Renal cortex interstitium (tissue), 11 donors: Measurements from ENCODE around the gene ACOXL. TPM values are rescaled to one million over a fixed set of nuclear protein-coding genes. Genes with fewer than 3 reads are reported as not detected.
"Not testable (repeated sequence)": the region's sequence is repeated elsewhere in the genome, so short reads cannot be mapped to it uniquely, and the experiment has no call there.

Experiments used
- DNase-seq, 11 donors: peaks; one replicate each; pipeline ENCODE4 v3.0.0-alpha.2; 2013; ENCODE audit warnings: low read depth in 9 of 11, low spot score in 4 of 11; ENCODE audit errors: extremely low read depth in 1 of 11
- polyA plus RNA-seq, 3 donors: library from polyadenylated mRNA; unstranded; fragments of 120-200 nt; gene quantifications; one replicate each; pipeline ENCODE4 v1.2.1, GENCODE V29; 2013; ENCODE audit not compliant: insufficient read length in 3 of 3

Gene ACOXL
- polyA plus RNA-seq, 3 donors = 0.69 to 0.83 (median 0.73) TPM

DNA sequence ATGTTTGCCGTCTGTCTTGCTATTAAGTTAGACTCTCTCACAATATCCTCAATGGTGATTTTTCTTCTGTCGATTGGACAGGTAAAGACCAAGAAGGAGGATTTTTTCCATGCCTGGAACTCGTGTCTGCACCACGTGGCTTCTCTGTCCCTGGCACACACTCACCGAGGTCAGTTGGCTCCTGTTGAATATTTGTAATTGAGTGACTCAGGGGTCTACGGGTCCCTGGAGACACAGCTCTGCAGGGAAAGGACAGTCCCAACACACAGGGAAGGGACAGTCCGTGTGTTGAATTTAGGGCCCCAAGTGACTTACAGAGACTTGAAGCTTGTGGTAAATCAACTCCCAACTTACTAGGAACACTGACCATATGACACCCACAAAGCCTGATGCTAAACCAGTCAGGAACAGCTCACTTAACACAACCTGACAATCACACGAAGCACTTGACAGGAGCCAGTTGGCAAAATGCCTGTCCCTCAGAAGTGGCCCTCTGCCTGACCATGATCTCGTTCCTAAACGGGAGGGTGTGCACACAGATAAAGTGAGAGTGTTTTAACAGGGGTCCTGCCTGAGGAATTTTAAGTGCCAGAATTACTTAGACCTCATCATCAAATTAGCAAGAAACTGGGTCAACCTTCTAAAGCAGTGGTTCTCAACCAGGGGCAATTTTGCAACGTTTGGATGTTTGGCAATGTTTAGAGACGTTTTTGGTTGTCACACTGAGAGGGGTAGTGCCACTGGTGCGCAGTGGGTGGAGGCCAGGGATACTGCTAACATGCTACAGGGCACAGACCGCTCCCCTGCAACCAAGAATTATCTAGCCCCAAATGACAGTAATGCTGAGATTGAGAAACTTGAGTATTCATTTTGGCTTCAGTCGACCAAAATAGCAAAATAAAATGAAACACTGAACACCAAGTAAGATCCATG, 299.4 kb downstream of the ACOXL start:
- DNase-seq = no peak

DNA sequence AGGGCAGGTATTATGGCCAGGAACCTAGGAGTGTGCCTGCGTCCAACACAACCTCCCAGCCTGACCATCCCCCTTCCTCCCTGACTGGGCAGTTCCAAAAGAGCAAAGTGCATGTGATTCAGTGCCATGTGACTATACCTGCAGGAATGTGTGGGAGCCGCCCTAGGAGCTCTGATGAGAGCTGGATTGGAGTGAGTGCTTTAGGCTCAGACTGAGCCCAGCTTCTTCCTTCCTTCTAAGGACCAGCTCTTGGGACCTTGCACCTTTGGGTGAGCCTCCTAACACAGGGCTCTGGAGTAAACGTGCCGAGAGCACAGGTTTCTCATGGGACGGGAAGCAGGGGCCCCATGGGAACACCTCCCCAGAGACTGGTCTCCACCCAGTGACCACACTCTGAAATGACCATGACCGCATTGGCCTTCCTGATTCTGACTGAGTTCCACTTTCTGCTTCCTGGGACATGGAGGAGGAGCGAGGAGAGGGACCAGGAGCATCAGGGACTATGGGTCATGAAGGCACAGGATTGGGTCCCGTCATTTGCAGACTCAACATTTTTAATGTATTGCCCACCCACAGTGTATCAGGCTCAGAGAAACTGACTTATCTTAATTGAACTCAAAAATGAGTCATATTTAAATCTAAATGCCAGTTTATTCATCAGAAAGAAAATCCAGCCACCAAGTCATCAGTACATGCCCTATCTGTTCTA, 300.5 kb downstream of the ACOXL start:
- peak in 3 of 11 donors; percentile 13 to 35 (median 18) for DNase-seq

GRCh38 chr2:111034146-111034545, 301.8 kb downstream of the ACOXL start:
- DNase-seq = no peak

DNA sequence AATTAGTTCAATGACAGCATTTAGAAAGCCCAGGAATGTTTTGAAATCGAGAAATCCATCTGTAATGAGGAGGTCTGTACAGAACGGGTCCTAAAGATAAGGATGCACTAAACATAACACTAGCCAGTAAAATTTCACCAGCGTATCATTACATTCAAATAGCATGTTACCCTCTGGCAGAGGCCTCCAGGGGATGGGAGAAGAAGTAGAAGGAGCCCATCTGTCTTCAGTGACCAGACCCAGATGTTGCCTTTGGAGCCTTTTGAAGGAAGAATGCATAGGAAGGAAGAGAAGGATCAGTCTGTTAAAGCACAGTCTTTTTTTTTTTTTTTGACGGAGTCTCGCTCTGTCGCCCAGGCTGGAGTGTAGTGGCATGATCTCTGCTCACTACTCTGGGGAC, 302.2 kb downstream of the ACOXL start:
- no peak for DNase-seq

- DNase-seq = no peak
These were observed 303.6 kb downstream of the ACOXL start for GRCh38 chr2:111035830-111036441.

- DNase-seq = no peak
These were observed 304.8 kb downstream of the ACOXL start for GRCh38 chr2:111037128-111037527.

DNA sequence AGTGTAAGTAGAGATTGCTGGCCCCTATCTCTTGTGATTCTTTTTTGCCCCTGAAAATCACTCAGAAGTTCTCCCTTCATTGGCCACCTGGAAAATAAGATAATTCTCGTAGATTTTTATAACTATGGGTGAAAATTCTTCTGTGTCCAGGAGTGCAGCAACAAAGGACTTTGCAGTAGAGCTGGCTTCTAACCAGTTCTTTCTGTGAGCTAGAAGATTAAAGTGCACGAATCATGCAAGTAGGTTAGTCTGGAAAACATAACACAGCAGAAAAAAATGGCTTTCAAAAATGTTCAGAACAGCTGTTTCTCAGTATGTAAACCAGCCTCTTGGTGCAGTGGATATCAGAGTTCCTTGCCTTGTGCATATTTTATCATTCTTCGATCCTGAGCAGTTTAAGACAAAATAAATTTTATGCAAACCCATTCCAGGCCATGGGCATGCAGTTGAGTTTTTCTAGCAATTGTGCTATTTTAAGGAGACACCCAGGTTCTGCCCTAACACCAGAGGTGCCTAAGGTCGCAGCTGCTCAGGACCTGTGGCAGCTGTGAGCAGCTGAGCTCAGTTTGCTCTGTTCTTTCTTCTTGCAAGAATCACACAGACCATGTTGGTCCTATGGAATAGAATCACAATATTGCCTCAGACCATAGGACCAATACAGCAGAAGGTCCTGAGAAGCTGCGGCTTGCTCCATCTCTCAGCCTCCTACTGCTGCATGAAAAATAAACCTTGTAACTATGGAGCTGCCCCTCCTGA, 307.4 kb downstream of the ACOXL start:
- DNase-seq = no peak

DNA sequence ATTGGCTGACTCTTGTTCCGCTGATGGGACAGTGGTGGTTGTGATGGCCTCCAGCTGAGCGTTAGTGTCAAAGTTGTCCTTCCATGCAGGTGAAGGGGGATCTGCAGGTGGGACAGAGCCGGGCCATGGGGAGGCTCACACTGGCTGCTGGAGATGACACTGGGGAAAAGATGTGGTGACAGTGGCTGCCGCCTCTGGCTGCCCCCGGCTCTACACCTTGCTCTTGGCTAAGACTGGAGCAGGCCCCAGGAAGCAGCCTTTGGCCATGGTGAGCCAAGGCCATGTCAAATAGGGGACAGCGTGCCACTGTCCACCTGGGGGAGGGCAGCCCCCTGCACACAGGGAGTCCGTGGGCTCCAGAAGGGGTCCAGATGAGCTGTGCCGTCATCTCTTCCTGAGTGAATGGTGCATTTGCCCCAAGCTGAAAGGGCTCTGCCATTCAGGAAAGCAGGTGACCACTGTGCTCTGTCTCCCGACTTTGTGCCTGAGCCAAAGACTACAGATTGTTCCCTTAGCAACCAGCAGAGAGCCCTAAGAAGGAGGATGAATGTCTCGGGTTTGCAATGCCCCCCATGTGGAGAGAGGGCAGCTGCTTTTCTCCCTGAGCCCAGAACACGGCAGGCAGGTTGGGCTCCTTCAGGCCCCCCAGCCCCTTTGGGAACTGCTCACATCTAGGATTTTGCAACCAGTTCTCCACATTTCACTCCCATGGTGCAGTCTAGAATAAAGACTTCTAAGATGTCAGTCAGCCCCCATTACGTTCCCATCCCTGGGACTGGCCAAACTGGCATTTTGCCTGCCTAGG, 309.2 kb downstream of the ACOXL start:
- DNase-seq = no peak

DNA sequence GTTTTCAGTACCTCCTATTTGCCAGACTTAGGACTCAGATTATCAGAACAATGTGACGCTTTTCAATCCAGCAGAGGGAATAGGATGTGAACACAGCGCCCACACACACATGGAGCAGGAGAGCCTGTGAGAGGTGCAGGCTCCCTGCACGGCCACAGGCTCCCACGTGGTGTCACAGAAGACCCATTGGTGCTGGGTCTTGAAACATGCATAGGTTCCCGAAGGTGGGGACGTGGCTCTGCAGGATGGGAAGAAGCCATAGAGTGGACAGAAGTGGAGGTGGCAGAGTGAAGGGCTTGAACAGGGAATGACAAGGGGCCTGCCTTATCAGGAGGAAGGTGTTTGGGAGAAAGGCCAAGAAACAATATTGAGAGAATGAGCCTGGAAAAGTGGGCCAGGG, 309.9 kb downstream of the ACOXL start:
- no peak for DNase-seq

DNA sequence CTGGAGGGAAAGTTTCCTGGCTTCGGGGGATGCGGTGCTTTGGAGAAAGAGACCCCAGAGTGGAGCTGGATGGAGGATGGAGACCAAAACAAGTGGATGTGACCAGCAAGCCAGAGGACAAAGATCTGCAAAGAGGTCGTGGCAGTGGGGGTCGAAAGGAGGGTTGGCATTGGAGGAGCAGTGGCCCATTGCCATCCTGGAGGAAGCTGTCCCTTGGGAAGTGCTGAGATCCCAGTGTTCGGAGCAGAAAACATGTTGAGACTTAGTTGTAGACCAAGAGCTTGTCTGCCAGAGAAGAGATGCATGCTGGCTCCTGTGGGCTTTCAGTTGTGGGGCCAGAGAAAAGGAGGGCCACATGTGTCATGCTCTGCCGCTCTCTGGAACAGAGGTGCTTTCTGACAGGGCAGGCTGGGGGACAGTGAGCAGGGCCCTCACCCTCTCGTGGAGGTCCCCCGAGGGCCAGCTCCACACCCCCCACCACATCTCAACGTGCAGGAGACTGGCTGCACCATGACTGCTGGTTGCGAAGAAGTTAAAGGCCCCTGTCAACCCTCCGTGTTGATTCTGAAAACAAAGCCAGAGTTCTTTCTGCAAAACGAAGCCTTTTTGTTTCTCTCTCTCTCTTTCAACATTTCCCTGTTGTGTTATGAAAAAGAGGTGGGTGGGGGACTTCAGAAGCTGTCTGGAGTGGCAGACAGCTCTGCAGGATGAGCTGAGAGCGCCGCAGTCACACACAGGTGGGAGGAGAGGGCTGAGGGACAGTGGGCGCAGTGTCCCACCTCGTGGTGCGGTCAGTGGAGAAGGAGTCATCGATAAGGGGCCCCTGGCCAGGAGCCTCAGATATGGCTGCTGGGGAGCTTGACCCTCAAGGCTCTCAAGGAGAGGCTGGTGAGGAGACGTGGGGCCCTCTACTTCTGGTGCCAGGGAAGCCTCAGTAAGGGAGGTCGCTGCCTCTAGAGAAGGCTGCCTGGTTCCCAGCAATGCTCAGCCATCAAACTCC, 310.7 kb downstream of the ACOXL start:
- no peak for DNase-seq

- no peak for DNase-seq
These were observed 311.7 kb downstream of the ACOXL start for GRCh38 chr2:111044066-111044465.

DNA sequence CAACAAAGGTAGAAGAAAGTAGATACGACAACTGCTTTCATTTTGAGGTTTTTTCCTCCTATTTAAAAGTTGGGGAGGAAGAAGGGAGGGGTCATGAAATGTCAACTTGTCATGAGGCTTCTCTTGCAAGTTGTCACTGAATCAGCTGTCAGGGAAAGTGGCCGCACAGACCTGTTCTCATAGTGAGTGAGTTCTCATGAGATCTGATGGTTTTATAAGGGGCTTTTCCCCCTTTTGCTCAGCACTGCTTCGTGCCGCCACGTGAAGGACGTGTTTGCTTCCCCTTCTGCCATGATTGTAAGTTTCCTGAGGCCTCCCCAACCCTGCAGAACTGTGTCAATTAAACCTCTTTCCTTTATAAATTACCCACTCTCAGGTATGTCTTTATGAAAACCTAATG, 312.9 kb downstream of the ACOXL start:
- DNase-seq = not testable (repeated sequence)

GRCh38 chr2:111045771-111046444, 313.5 kb downstream of the ACOXL start:
- DNase-seq = no peak

GRCh38 chr2:111046670-111047069, 314.3 kb downstream of the ACOXL start:
- no peak for DNase-seq

- DNase-seq = peak in 1 of 11 donors; percentile 23
These were observed 316.7 kb downstream of the ACOXL start for GRCh38 chr2:111048856-111049768.
